Stimulated activated CD4-positive, alpha-beta T cell treated with anti-CD3 and anti-CD28 coated beads, Interleukin-1b, Interleukin-23, amount 100 ng/mL, for 24 hours (primary cell): Measurements from ENCODE around the gene HMGCL.
A peak's percentile ranks its signal among the peaks of the same experiment; 100 is the strongest.

ENCODE experiments used
- DNase-seq, 4 experiments: peaks; one replicate each; pipeline ENCODE4 v3.0.0-alpha.2; 2020; ENCODE audit warnings: low read depth in 4 of 4, low spot score in 1 of 4

Gene HMGCL

DNA sequence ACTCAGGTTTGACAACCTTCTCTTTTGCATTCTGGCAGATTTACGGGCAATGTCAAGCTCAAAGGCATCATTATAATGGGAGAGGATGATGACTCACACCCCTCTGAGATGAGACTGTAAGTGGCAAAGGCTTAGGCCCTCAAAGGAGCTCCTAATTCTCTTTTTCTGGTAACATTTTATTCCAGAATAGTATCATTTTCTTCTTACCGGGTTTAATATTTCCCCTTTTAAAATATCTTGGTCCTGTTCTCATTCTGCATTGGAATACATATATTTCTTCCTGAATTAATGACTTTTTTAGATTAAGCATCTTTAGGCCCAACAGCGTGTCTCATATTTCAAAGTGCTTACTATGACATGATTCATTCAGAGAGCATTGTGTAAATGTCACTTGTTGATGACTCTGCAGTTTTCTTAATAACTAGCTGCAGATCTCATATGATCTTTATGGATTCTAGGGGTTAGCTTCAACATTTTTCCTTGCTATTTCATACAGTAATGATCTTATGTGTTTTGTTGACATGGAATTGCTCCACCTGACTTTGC lies 45.3 kb downstream of the HMGCL start:
- DNase-seq: no peak

GRCh38 chr1:23777979-23778814 lies 47.0 kb downstream of the HMGCL start, which contains the start of gene PITHD1:
Gene PITHD1 (plus strand): TSS chr1:23778418. CDS start chr1:23778516, 98 bp downstream.
- peak; percentile 45 to 67 (median 54) for DNase-seq

- DNase-seq: no peak
Measured at GRCh38 chr1:23776217-23776616, 49.0 kb downstream of the HMGCL start.

DNA sequence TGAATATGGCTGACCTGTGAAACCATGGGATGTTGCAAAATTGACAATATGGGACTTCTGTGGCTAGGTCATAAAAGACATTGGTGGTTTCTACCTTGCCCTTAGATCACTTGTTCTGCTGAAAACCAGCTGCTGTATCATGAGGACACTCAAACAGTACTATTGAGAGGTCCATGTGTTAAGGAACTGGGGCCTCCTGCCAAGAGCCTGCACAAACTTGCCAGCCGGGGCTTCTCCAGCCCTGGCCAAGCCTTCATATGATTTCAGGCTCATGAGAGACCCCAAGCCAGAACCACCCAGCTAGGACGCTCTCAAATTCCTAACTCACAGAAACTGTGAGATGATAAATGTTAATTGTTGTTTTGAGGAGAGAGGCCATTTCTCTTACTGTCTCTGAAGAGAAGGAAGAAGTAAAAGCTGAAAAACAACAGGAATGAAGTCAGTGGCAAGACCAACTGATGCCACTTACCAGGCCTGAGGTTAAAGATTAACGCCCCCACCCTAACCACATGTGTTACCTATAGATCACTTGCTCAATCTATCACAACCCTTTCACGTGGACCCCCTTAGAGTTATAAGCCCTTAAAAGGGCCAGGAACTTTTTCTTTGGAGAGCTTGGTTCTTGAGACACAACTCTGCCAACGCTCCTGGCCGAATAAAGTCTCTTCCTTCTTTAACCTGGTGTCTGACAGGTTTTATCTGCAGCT lies 50.9 kb downstream of the HMGCL start:
- no peak for DNase-seq

GRCh38 chr1:23772854-23773242 lies 52.4 kb downstream of the HMGCL start:
- no peak for DNase-seq

DNA sequence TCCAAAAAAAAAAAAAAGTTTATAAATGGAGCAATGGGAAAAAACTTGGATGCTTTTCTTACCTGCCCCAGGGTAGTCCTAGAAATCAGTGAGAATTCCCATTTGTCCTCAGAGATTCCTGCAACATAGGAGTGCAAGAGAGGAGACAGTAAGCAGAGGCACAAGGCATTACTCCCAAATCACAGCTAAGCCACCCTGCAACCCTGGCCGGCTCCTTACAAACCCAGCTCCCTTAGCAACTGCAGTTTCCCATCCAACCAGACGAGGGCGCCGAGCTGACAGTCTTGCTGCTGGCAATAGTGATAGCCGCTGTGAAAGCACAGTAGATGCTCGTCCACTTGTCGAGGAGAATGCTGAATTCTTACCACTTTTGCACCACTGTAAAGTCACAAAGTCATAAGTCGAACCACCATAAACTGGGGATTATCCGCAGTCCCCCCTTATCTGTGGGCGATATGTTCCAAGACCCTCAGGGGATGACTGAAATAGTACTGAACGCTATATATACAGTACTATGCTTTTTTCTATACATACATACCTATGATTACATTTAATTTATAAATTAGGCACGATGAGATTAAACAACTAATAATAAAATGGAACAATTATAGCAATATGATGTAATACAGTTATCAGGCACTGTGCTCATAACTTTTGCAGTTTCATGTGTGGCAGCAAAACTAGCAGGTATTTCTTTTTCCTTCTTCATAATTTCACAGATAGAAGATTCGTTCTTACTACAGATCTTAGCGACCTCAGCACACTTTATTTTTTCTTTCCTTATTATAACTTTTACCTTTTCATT lies 53.0 kb downstream of the HMGCL start:
- peak; percentile 69 to 84 (median 76) for DNase-seq

DNA sequence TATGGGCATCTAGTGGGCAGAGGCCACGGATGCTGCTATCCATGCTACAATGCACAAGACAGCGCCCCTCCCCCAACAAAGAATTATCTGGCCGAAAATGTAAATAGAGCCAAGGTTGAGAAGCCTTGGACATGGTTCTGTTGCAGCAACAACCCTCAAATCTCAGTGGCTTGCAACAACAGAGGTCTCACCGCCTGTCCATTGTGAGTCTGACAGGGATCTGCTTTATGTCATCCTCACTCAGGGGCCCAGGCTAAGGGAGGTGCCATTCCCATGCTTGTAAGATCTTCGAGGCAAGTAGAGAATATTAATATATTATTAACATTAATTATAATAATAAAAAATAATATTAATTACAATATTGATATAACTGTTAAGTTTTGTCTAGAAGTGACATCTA lies 56.5 kb downstream of the HMGCL start:
- DNase-seq: no peak

- DNase-seq: no peak
Measured at GRCh38 chr1:23763041-23763577, 62.1 kb downstream of the HMGCL start.

DNA sequence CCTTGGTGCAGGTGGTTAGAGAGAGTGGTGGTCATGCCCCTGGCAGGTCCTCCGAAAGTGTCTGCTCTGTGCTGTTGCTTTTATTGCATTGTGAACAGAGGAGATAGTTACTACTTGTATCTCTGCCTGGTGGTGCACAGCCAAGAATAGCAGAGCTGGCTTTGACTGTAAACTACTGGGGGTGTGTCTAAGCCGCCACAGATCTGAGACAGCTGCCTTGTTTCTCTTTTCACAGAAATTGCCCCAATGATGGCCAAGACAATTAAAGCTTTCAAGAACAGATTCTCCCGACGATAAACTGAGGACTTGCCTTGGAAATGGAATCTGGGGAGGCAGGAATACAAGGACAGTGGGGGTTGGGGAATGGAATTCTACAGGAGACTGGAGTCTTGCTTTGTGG lies 66.0 kb downstream of the HMGCL start:
- DNase-seq: no peak

DNA sequence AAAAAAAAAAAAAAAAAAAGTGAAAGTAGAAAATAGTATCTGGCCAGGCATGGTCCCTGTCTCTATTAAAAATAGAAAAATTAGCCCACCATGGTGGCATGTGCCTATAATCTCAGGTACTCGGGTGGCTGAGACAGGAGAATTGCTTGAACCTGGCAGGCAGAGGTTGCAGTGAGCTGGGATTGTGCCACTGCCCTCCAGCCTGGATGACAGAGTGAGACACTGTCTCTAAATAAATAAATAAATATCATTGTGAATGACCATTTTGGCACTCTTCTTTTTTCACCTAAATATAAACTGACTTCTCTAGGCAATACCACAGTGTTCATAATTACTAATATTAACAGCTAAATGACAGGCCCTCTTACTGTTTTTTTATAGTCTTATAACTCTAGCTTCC lies 67.4 kb downstream of the HMGCL start:
- DNase-seq: no peak

DNA sequence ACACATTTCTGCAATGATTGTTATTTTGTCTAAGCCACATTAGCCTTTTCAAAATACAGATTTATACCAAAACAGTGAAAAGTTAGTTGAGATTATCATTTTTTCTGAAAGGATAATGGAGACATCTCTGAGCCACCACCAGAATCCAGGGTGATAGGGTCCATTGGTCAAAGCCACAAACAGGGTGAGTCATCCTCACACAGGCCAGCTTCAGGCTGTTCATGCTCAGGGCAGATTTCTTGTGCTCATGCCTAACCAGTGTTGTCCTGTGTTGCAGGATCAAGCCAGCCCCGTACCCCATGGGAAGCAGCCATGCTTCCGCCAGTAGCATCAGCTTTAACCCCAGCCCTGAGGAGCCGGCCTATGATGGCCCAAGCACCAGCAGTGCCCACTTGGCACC lies 68.6 kb downstream of the HMGCL start:
- no peak for DNase-seq

DNA sequence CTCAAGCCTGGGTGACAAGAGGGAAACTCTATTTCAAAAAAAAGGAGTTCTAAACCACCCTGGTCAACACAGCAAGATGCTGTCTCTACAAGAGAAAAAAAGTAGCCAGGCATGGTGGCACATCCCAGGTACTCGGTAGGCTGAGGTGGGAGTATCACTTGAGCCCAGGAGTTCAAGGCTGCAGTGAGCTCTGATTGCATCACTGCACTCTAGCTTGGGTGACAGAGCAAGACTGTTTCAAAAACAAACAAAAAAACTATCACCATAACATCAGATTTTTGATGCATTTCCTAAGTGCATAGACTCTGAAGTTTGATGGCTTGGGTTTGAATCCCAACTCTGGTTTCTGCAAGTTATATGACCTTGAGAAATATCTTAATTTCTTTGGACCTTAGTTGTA lies 72.3 kb downstream of the HMGCL start:
- no peak for DNase-seq
